ENCODE measurements around the gene GALNT2. TPM values are rescaled to one million over a fixed set of nuclear protein-coding genes. Genes with fewer than 3 reads are reported as not detected.

GALNT2 gene
- total RNA-seq, 1 donor from 2014 or later: 81.6 TPM

DNA sequence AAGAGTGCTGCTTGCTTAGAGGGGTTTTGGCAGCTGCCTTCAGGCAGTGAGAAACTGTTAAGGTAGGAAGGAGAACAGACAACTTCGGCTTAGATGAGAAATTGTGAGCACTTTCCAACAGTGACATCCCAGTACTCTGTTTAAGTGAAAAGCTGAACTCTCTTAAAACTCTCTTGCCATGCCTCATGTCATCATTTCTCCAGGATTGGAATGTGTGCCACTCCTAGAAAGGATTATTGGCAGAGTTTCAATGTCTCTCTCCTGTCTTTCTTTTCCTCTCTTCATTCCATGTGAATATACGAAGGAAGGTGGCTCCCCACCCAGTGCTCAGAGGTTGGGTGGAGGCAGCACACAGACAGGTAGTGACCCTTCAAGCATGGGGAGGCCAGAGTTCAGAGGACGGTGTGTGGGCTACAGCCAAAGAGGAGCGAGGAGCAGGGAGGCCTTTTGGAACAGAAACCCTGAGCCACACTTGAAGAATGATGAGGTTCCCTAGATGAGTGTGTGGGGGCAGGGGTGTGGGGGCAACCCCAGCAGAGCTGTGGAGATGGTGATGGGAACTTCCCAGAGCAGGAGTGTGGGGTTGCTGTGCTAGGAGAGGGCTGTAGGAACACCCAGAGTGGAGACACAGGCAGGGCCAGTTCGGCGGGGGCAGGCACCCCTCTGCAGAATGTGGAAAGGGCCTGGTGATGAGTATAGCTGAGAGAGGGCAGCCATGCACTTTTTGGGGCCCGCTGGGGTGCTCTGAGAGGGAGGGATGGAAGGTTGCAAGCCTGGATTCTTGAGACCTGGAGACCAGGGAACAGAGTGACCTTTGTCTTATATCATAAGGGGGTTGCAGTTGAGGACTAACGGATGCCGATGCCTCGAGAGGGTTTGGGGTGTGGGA, 58.8 kb downstream of the GALNT2 start:
- no peak for DNase-seq (ENCODE audit: extremely low read depth, low read depth, low spot score)

DNA sequence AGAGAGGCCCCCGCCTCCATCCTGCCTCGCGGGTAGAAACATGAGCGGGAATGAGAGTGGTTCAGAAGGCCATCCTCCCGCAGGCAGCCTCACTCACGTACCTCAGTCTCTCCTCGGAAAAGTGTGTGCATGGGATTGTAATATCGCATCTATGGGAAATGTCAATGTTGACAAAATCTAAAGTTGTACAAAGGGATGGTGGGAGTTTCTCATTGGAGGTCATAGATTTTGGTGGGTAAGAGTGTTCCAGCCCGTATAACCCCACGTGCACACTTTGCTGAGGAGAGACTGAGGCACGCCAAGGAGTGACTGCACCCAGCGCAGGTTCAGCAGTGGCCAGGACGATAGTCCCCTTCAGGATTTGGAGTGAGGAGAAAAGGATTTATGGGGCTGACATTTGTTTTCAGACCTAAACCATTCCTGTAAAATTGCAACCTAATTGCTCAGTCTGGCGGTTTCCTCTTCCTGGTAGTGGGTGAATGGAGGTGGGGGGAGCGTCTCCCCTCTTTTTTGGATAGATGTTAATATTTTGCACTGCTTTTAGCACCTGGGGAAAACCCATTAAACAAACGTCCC, 59.6 kb downstream of the GALNT2 start:
- no peak for DNase-seq (ENCODE audit: extremely low read depth, low read depth, low spot score)

DNA sequence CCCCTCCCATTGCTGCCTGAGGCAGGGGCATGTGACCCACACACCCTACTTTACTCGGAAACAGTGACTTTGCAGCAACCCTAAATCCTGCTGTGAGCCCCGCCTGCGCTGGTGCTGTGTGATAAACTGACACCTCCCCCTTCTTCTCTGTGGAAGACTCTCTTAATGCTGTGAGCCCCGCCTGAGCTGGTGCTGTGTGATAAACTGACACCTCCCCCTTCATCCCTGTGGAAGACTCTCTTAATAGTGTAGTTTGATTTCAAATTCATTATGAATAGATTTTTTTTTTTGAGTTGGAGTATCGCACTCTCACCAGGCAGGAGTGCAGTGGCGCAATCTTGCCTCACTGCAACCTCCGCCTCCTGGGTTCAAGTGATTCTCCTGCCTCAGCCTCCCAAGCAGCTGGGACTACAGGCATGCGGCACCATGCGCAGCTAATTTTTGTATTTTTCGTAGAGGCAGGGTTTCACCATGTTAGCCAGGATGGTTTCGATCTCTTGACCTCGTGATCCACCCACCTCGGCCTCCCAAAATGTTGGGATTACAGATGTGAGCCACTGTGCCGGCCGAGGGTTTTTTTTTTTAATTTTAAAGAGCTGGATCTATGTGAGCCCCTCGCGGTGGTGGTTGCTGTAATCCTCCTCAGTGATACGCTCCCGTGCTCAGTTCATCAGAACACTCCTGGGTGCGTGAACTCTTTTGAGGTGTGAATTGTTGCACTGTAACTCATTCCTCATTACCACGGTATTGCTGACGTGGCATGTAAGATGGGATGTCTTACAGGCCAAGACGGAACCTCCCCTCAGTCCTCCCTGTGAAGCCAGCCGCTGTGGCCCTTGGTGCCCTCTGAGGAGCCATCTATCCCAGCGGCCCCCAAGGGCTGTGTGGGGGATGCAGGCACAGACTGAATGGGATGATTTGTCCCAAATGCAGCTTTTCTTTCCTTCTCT, 60.3 kb downstream of the GALNT2 start:
- no peak for DNase-seq (ENCODE audit: extremely low read depth, low read depth, low spot score)

DNA sequence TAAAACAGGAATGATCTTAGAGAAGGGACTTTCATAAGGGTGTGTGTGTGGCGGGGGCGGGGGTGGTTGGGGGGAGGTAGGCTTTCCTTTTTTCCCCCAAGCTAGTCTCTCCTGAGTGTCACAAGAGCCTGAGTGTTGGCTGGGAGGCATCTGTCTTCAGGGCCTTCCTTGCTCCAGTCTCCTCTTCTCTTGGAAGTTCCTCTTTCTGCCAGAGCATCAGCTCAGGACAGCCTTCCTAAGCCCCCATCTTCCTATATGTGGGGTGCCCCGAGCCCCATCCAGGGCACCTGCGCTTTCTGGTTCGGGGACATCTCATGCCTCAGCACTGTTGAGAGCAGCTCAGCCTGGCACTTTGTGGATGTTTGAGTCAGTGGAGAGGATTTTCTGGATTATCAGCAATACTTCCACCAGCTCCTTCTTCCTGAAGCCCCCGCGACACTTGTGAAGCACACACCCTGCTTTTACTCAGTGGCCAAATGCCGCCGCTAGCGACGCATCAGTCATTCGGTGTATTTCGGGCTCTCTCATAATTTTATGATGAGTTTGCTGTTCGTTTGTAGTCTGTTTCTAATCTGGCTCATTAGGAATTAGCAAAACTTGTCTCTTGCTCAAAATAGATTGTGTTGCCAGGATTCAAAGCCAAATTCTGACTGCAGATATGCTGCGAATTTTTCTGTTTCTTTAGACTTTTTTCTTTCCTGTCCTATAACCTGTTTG, 61.7 kb downstream of the GALNT2 start:
- no peak for DNase-seq (ENCODE audit: extremely low read depth, low read depth, low spot score)

DNA sequence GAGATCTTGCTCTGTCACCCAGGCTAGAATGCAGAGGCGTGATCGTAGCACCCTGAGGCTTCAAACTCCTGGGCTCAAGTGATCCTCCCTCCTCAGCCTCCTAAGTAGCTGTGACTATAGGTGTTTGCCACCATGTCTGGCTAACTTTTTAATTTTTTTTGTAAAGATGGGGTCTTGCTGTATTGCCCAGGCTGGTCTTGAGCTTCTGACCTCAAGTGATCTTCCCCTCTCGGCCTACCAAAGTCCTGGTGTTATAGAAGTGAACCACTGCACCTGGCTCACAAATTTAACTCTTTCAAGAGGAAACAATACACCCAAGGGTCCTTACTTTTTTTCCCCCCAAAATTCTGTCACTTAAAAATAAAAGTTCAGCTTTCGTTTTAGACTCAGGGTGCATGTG, 62.3 kb downstream of the GALNT2 start:
- no peak for DNase-seq (ENCODE audit: extremely low read depth, low read depth, low spot score)

DNA sequence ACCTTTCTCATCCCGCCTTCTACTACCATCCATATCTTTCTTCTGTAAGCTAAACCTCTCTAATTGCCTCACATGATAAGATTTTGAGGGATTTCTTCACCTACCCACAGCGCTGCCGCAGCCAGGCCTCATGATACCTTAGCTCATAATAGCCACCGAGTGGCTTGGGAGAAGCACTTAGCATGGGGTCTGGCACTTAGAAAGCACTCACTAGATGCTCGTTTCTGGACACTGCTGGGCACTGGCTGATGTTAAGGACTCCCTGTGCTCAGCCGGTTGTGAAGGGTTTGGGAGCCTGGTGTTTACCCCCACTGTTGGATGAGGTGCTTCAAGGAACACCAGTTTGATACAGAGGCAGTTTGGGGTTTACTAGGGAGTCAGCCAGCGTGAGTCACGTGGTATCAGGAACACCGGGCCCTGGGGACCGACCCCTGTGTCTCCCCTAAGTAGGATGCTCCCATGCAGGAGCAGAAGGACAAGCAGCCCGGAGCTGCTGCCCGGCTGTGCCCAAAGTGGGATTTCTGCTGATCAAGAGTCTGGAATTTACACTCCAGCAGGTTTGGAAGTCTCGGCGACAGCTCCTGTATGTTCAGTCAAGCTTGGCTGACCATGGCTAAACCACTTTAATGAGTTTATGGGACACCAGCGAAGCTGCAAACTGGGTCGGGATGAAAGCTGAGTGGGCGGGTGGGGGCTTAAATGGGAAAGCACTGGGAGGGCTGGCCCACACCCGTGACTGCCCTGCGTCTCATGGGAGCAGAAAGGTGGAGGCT, 63.3 kb downstream of the GALNT2 start:
- no peak for DNase-seq (ENCODE audit: extremely low read depth, low read depth, low spot score)

DNA sequence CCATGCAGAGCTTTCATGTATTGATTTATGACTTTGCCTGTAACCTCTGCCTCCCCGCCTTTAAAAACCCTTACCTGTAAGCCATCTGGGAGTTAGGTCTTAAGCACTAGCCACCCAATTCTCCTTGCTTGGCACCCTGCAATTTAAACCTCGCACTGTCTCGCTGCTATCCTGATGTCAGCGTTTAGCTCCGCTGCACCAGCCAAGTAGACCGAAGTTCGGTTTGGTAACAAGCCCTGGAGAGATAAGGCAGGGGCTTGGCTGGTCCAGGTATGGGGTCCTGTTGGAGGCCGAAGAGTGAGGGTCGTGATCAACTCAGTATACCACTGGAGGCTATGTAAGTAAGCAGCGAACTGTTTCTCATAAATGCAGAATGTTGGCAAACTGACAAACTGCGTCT, 64.4 kb downstream of the GALNT2 start:
- DNase-seq (ENCODE audit: extremely low read depth, low read depth, low spot score): no peak

DNA sequence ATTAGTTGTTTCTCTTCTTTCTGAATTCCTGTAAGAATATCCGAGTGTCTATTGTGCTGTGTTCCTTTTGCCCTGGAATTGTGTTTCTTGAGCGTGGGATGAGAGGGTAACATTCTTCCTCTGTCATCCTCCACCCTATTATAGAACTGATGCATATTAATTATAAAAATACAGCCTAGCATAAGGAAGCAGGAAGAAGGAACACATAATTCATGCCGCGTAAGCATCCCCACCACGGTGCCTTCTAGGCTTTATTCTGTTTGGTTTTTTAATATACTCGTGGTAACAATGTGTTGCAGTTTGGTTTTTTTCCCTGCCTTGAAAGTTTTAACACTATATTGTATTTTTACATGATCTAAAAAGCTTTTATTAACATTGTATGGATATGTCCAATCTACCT, 65.7 kb downstream of the GALNT2 start:
- no peak for DNase-seq (ENCODE audit: extremely low read depth, low read depth, low spot score)

DNA sequence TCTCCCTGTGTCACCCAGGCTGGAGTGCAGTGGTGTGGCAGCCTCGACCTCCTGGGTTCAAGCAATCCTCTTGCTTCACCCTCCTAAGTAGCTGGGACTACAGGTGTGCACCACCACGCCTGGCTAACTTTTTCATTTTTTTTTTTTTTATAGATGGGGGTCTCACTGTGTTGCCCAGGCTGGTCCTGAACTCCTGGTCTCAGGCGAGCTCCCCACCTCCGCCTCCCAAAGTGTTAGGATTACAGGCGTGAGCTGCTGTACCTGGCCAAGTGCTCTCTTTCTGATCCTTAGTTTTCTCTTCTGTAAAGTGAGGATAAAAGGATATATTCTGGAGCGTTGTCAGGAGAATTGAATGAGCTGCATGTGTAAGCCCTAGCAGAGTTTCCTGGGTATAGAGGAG, 68.7 kb downstream of the GALNT2 start:
- no peak for DNase-seq (ENCODE audit: extremely low read depth, low read depth, low spot score)

DNA sequence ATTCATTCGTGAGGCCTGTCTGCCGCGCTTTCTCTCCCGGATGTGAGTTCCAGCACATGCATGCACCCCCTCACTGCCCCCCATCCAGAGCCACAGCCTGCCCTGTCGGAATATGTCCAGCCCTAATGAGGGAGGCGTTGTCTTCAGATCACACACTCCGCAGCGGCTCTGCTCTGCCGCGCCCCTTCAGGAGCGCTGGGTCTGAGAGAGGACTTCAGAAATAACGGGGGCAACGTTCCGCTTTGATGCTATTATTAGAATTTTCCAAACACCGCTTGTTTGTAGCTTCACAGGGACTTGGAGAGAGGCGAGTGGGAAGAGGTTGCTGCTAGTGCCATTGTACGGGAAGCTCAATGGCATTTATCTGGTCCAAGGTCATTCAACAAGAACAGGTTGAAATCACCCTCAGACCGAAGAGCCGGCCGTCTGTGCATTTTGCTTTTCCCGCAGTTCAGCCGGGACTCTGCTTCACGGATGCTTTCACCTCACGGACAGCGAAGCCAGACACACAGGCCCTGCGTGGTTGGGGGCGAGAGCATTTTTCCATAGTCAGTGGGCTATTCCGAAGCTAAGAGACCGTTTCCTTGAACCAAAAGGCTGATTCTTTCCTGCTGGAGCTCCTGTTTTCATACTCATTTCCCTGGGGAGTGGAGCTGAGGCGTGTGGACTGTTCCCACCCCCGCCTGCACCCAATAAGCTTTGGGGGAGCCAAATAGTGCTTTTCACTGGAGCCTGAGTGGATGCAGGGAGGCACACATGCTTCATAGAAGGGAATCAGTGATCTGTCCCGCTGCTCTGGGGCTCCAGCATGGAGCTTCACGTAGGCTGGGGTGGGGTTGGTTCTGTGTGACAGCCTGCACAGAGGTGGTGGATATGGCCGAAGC, 69.7 kb downstream of the GALNT2 start:
- no peak for DNase-seq (ENCODE audit: extremely low read depth, low read depth, low spot score)

DNA sequence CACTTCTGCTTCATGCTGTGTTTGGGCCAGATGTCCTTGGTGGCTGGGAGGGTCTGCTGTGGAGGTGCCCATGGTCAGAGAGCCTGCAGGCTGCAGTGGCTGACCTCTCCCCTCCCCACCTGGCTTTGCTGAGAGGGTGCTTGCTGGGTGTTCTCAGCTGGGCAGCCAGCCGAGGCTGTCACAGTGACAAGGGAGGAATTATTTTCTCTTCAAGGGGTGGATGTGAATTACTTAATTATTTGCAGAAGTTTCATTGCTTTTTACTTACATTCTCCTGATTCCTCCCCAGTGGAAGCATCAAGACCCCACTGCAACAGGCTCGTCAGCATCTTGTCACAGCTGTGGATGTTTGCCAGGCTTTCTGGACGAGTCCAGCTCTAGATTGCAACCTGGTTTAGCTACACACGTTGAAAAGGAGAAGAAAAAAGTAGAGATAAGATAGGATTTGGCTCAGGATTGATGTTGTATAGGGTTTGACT, 70.3 kb downstream of the GALNT2 start:
- DNase-seq (ENCODE audit: extremely low read depth, low read depth, low spot score): no peak

DNA sequence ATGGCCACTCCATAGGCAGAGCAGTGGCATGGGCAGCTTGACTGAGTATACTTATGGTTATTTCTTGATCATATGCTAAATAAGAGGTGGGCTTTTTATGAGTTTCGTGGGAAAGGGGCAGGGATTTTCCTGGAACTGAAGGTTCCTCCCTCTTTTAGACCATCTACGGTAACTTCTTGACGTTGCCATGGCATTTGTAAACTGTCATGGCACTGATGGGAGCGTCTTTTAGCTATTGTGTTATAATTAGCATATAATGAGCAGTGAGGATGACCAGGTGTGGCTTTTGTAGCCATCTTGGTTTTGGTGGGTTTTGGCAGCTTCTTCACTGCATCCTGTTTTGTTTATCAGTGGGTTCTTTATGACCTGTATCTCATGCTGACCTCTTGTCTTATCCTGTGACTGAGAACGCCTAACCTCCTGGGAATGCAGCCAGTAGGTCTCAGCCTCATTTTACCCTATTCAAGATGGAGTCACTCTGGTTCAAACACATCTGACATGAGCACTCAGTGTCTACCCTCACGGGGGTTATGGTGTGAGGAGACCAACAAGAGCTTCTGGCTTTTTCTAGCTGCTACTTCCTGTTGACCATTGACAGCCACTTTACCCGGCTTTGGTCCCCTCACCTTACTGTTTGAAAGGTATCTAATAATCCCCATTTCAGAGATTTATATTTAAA, 71.7 kb downstream of the GALNT2 start:
- DNase-seq (ENCODE audit: extremely low read depth, low read depth, low spot score): no peak

DNA sequence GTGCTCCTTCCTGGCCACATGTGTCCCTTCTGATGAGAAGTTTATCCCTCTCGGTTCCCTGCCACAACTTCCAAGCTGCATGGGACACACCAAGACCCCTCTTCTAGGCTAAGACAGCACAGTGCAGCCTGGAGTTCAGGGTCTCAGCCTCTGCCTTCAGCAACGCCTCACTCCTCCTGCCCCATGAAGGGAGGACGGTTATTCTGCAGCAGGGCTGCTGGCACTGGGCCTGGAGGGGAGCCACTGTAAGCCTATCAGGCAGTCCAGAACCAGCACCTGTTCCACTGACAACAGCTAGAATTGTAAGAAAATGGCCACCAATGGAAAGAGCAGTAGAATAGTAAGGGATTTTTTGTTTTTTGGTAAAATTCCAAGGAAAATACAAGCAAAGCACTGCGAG, 72.3 kb downstream of the GALNT2 start:
- DNase-seq (ENCODE audit: extremely low read depth, low read depth, low spot score): no peak

DNA sequence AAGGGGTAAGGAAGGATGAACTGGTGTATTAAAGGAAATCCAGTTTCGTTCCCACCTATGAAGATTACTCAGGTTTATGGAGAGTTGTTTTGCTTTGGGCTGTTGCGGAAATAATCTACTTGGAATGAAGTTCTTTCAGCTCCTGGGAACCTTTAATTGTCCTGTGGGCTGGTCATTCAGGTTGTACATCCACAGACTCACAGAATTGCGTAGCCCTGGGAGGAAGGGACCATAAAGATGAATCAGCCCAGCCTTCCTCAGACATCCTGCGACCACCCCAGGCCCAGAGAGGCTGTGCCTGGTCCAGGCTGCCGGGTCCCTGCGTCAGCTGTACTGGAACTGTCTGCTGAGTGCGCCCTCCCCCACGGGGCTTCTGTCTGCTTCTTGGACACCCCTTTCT, 72.7 kb downstream of the GALNT2 start:
- no peak for DNase-seq (ENCODE audit: extremely low read depth, low read depth, low spot score)

DNA sequence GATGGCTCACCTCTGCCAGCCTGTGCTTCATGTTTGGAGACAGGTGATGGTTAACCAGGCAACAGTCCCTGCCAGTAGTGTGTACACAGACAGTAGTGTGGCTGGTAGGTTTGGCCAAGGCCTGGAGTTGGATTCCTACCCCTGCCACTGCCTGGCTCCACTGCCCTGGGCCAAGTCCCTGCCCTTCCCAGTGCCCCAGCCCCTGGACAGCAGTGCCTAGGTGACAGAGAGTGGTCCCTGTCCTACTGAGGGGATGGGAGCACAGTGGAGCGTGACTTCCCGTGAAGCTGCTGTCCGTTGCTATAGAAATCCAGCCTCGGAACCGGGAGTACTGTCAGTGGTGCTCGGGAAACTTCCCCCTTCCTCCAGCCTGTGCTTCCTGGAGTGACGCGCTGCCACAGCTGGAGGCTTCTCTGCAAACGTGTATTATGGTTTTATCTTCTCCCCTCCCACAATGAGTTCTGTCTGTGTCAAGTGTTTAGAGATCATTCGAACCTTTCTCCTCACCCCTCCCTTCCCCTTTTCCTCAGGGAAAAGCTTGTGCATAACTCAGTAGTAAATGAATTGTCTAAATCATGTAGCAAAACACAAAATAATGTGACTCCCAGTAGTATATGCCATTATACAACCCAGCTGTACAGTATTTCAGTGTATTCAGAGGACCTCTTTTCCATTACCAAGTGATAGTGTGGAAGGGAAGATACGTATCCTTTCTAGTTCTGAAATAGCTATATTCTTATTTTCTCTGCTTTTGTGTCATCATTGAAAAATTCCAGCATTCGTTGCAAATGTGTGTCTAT, 73.4 kb downstream of the GALNT2 start:
- DNase-seq (ENCODE audit: extremely low read depth, low read depth, low spot score): no peak

DNA sequence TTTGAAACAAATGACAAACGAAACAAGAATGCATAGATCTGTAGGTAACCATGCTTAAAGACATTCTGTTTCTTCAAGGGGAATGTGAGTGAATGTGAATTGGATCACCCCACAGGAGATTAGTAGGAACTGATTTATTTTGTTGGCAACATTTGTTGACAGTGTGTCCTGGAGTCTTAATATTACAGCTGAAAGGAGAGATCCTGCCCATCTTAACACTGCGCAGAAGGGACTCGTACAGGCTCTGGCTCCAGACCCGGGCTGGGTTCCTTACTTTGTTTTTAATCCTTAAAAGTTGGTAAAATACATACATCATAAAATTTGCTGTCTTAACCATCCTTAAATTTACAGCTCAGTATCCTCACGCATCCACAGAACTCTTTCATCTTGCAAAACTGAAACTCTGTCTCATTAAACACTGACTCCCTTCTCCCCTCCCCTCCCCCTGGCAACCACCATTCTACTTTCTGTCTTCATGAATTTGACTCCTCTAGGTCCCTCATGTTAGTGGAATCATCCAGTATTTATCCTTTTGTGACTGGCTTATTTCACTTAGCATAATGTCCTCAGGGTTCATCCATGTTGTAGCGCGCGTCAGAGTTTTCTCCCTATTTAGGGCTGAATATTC, 74.1 kb downstream of the GALNT2 start:
- no peak for DNase-seq (ENCODE audit: extremely low read depth, low read depth, low spot score)

Measured in glomerular endothelial cell (primary cell).